ENCODE results near the gene CCDC12.

DNA sequence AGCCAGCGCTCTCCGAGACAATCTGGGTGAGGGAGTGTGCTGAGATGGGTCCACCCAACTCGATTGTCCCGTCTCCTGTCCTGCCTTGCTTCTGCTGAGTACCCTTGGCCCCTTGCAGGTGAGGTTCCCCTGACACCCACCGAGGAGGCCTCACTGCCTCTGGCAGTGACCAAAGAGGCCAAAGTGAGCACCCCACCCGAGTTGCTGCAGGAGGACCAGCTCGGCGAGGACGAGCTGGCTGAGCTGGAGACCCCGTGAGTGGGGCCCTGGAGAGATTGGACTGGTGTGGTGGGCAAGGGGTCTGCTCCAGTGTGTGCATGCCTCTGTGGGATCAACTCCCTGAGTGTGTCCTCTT lies 26.5 kb upstream of the CCDC12 start:
- TF ChIP-seq MAZ (IDR thresholded peaks at IDR 0.05; ENCODE audit: borderline replicate concordance, low read depth, low read length) (no peak), MAZ (CRISPR knock-in tag; IDR thresholded peaks at IDR 0.05; ENCODE audit: low read depth) (no peak), FOXO1 (CRISPR knock-in tag; IDR thresholded peaks at IDR 0.05) (no peak), POLR2A (IDR thresholded peaks at IDR 0.05; ENCODE audit: insufficient read depth in 1 of 2, low read depth in 2 of 2, low read length in 2 of 2) (no peak), ETS1 (CRISPR knock-in tag; IDR thresholded peaks at IDR 0.05) (no peak)
